ENCODE measurements around the gene PCNX4. TPM values are rescaled to one million over a fixed set of nuclear protein-coding genes. Genes with fewer than 3 reads are reported as not detected.
"Not testable (repeated sequence)": the region's sequence is repeated elsewhere in the genome, so short reads cannot be mapped to it uniquely, and the experiment has no call there.

Gene PCNX4
- total RNA-seq, 4 donors from 2014 or later, result 42.2 to 60.2 (median 51.9) TPM

DNA sequence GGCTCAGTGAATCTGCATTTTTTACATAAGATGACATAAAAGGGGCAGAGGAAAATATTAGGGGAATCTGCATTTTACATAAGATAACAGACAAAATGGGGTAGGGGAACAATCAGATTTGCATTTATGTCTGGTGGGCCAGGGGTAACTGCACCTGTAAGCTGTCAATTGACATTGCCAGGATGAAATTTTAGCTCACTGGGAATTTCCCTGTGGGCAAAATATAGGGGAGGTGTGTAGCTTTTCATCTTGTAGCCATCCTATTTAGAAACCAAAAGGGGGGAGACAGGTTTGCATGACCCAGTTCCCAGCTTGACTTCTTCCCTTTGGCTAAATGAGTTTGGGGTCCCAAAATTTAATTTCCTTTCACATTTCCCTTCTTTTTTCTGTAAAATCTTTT, 3.5 kb downstream of the PCNX4 start:
- no peaks in the 10 kb centered on the region for H3K27me3 ChIP-seq
- TF ChIP-seq, protein P1, sequence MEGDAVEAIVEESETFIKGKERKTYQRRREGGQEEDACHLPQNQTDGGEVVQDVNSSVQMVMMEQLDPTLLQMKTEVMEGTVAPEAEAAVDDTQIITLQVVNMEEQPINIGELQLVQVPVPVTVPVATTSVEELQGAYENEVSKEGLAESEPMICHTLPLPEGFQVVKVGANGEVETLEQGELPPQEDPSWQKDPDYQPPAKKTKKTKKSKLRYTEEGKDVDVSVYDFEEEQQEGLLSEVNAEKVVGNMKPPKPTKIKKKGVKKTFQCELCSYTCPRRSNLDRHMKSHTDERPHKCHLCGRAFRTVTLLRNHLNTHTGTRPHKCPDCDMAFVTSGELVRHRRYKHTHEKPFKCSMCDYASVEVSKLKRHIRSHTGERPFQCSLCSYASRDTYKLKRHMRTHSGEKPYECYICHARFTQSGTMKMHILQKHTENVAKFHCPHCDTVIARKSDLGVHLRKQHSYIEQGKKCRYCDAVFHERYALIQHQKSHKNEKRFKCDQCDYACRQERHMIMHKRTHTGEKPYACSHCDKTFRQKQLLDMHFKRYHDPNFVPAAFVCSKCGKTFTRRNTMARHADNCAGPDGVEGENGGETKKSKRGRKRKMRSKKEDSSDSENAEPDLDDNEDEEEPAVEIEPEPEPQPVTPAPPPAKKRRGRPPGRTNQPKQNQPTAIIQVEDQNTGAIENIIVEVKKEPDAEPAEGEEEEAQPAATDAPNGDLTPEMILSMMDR (IDR thresholded peaks at IDR 0.05), result no peak
- peaks cover 0 to 34% (median 4%) of the 10 kb centered on the region in 4 donors for H3K4me1 ChIP-seq
- DNase-seq, result no peak
- H3K27ac ChIP-seq, result no peak overlapping the region
- peaks cover 0 to 6% (median 0%) of the 10 kb centered on the region in 3 donors for H3K36me3 ChIP-seq
- no peaks in the 10 kb centered on the region for H3K9me3 ChIP-seq
- H3K4me3 ChIP-seq, result no peak overlapping the region

DNA sequence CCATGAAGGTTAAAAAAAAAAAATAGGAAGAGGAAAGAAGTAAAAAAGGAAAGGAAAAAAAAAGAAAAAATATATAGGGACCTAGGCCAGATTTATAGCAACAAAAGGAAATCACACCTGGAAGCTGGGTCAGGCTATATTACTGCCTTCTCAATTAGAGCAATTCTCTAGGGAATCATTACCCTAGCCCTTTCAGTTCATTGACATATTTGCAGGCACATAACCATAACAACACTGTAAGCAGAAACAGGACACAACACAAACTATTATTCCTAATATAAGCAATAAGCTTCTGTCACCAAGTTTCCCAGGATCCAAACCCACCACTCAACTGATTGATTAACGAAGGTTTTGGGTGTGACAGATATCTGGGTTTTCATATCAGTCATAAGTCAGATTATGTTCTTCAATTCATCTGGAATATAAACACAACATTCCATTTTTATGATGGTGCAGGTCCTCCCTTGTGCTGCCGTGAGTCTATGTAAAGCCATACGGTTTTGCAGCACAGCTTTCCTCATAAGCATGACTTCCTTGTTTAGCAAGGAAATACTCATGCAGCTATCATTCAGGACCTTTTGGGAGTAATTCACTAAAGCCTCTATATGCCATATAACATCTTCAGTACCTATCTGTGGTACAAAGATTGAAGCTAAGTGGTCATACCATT, 4.2 kb downstream of the PCNX4 start:
- H3K27ac ChIP-seq, result peak overlapping the region in 1 of 4 donors; percentile 31
- no peak overlapping the region for H3K4me3 ChIP-seq
- no peaks in the 10 kb centered on the region for H3K9me3 ChIP-seq
- TF ChIP-seq, protein P1 (IDR thresholded peaks at IDR 0.05), result no peak
- TF ChIP-seq POLR2A (IDR thresholded peaks at IDR 0.05), result no peak
- peaks cover 0 to 34% (median 4%) of the 10 kb centered on the region in 4 donors for H3K4me1 ChIP-seq
- no peaks in the 10 kb centered on the region for H3K27me3 ChIP-seq
- no peak for DNase-seq
- peaks cover 0 to 6% (median 0%) of the 10 kb centered on the region in 3 donors for H3K36me3 ChIP-seq

DNA sequence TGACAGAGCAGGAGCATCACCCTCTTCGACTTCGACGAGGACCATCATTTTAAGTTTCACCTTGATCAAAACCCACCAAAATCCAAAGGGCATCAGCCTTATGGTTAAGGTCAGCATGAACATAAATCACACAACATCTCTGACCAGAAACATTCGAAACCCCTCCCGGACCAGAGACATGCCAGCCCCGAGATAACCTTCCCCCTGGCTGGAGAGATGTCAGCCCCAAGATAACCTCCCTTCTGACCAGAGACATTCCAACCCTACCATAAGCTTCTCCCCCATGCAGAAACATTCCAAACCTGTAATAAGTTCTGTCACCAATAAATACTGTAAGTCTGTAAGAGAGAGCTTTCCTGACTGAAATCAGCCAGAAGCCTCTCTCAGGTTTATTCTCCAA, 6.3 kb downstream of the PCNX4 start:
- Histone ChIP-seq H3K27ac (no peak overlapping the region), H3K36me3 (peaks cover 0 to 6% (median 0%) of the 10 kb centered on the region in 3 donors), H3K4me3 (no peak overlapping the region), H3K27me3 (no peaks in the 10 kb centered on the region), H3K4me1 (peaks cover 0 to 32% (median 3%) of the 10 kb centered on the region in 4 donors), H3K9me3 (no peaks in the 10 kb centered on the region)
- no peak for DNase-seq
- TF ChIP-seq POLR2A (IDR thresholded peaks at IDR 0.05), result no peak
- TF ChIP-seq, protein P1 (IDR thresholded peaks at IDR 0.05), result no peak

DNA sequence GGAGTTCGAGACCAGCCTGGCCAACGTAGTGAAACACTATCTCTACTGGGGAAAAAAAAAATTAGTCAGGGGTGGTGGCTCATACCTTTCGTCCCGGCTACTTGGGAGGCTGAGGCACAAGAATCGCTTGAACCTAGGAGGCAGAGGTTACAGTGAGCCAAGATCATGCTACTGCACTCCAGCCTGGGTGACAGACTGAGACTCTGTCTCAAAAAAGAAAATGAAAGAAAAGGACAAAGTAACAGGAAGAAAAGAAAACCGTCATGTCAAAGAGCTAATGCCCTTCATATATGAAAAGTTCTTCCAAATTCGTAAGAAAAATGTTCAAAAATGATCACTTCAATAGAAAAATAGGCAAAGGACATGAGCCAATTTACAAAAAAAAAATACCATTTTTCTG, 8.1 kb downstream of the PCNX4 start:
- H3K36me3 ChIP-seq, H3K27me3 ChIP-seq, H3K27ac ChIP-seq, H3K9me3 ChIP-seq, DNase-seq, H3K4me3 ChIP-seq: not testable (repeated sequence)
- peaks cover 0 to 15% (median 0%) of the 10 kb centered on the region in 4 donors for H3K4me1 ChIP-seq

DNA sequence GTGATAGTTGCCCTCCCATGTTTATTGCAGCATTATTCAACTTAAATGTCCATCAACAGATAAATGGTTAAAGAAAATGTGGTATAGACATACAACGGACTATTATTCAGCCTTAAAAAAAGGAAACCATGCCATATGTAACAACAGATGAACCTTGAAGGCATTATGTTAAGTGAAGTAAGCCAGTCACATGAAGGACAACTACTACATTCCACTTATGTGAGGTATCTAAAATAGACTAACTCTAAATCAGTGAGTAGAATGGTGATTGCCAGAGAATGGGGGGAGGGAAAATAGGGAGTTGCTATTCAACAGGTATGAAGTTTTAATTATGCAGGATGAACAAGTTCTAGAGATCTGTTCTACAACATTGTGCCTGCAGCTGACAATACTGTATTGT, 10.1 kb downstream of the PCNX4 start:
- DNase-seq, result no peak
- Histone ChIP-seq H3K27ac (no peak overlapping the region), H3K27me3 (no peaks in the 10 kb centered on the region), H3K36me3 (peaks cover 0 to 6% (median 0%) of the 10 kb centered on the region in 3 donors), H3K4me3 (no peak overlapping the region), H3K4me1 (no peaks in the 10 kb centered on the region), H3K9me3 (no peaks in the 10 kb centered on the region)
- TF ChIP-seq POLR2A (IDR thresholded peaks at IDR 0.05), result no peak
- TF ChIP-seq, protein P1 (IDR thresholded peaks at IDR 0.05), result no peak

DNA sequence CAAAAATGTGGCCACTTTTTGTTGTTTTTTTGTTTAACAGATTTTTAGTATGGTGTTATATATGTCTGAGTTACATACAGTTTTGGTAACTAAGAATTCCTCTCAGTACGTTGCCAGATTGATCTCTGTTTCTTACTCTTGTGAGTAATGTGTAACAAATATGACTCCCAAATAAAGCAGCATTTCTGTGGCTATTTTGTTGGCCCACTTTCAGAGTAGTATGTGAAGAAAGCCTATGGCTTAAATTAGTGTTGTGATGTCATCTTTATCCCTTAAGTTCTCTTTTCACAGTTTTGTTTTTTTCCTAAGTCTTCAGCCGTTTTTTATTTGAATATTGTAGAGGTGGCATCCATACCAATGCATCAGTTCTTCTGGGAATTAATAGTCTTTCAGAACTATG, 10.7 kb downstream of the PCNX4 start:
- no peak for DNase-seq
- peaks cover 0 to 6% (median 0%) of the 10 kb centered on the region in 3 donors for H3K36me3 ChIP-seq
- TF ChIP-seq POLR2A (IDR thresholded peaks at IDR 0.05), result no peak
- TF ChIP-seq, protein P1 (IDR thresholded peaks at IDR 0.05), result no peak

More for the DNA sequence above, 10.7 kb downstream of the PCNX4 start:
- no peaks in the 10 kb centered on the region for H3K9me3 ChIP-seq
- no peaks in the 10 kb centered on the region for H3K27me3 ChIP-seq
- no peak overlapping the region for H3K4me3 ChIP-seq
- no peaks in the 10 kb centered on the region for H3K4me1 ChIP-seq
- H3K27ac ChIP-seq, result no peak overlapping the region
